Muscle layer of colon (tissue), 2 donors: Measurements from ENCODE around the gene RANBP17.
"Not testable (repeated sequence)": the region's sequence is repeated elsewhere in the genome, so short reads cannot be mapped to it uniquely, and the experiment has no call there.

Experiments
- H3K27ac ChIP-seq: one replicate; pipeline ENCODE4 v1.7.0; 2013; ENCODE audit warnings: low read depth, mild to moderate bottlenecking, low read length, moderate library complexity
- H3K27me3 ChIP-seq, 2 donors: one replicate each; pipeline ENCODE4 v1.7.0; 2013; ENCODE audit warnings: low read length in 2 of 2, mild to moderate bottlenecking in 2 of 2; ENCODE audit not compliant: insufficient read depth in 2 of 2, control insufficient read depth in 1 of 2
- H3K36me3 ChIP-seq: one replicate; pipeline ENCODE4 v1.7.0; 2013; ENCODE audit warnings: mild to moderate bottlenecking, low read length; ENCODE audit not compliant: insufficient read depth
- H3K4me1 ChIP-seq: one replicate; pipeline ENCODE4 v1.7.0; 2013; ENCODE audit warnings: mild to moderate bottlenecking, low read length; ENCODE audit not compliant: insufficient read depth
- H3K4me3 ChIP-seq, 2 donors: one replicate each; pipeline ENCODE4 v1.7.0; 2013; ENCODE audit warnings: low read length in 2 of 2, low read depth in 1 of 2, mild to moderate bottlenecking in 1 of 2, moderate library complexity in 1 of 2
- H3K9ac ChIP-seq: one replicate; pipeline ENCODE4 v1.7.0; 2013; ENCODE audit warnings: low read length
- H3K9me3 ChIP-seq: one replicate; pipeline ENCODE4 v1.7.0; 2013; ENCODE audit warnings: mild to moderate bottlenecking, low read length
- donor health status: abdominal sarcoma.
- donor health status: Adenocarcinoma of cecum.

RANBP17 gene

DNA sequence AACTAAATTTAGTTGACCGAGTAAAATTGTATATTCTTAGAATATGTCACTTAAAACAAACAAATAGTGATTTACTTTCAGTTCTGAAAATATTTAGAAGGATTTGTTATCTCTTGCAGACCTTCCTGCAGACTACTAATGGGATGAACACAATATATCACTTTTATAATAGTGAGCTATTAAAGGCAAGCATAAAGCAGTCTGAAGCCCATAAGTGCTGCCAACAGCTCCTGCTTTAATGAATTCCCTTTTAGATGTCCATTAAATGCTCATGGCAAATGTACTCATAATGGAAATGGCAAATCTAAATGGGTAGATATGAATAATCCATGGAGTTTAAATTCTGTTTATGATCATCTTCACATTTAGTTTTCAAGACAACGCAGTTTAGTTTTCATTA lies 170.2 kb downstream of the RANBP17 start:
- Histone ChIP-seq H3K4me3 (no peak overlapping the region), H3K4me1 (peaks cover 3% of the 10 kb centered on the region), H3K27ac (no peak overlapping the region), H3K9ac (no peak overlapping the region), H3K36me3 (no peaks in the 10 kb centered on the region), H3K27me3 (no peaks in the 10 kb centered on the region), H3K9me3 (no peaks in the 10 kb centered on the region)

DNA sequence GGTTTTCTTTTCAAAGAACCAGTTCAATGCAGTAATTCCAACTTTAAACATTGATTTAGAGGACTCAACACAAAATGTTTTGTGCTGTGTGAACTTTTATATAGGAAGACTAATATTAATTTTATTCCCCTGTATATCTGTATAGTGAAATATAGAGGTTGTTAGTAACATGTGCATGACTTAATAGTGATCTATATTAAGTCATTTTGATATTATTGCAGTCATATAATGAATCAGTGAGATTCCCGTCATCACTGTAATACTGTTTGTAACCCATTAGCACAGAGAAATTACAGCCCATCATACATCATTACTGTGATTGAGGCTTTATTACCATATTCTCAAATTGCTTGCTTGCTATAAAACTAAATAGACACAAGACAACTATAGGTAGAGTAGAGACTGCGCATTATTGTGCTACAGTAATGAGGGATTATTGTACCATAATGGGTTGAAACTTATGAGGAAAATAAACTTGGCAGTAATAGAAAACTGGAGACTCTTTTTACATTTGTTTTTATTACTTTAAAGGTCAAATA lies 170.7 kb downstream of the RANBP17 start:
- H3K27me3 ChIP-seq, result no peaks in the 10 kb centered on the region

DNA sequence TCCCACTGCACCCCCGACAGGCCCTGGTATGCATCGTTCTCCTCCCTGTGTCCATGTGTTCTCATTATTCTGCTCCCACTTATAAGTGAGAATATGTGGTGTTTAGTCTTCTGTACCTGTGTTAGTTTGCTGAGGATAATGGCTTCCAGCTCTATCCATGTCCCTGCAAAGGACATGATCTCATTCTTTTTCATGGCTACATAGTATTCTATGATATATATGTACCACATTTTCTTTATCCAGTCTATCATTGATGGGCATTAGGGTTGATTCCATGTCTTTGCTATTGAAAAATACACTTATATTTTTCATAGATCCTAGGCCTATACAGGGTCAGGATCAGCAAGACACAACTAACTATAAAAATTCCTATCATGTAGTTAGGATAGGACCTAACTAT lies 180.1 kb downstream of the RANBP17 start:
- H3K27me3 ChIP-seq, H3K4me3 ChIP-seq, H3K36me3 ChIP-seq, H3K9ac ChIP-seq, H3K27ac ChIP-seq, H3K9me3 ChIP-seq, H3K4me1 ChIP-seq: not testable (repeated sequence)

More for the DNA sequence above, 170.7 kb downstream of the RANBP17 start:
- Histone ChIP-seq H3K36me3 (no peaks in the 10 kb centered on the region), H3K9ac (no peak overlapping the region), H3K9me3 (no peaks in the 10 kb centered on the region), H3K4me1 (peaks cover 3% of the 10 kb centered on the region), H3K4me3 (no peak overlapping the region), H3K27ac (no peak overlapping the region)

- H3K36me3 ChIP-seq, result no peaks in the 10 kb centered on the region
- H3K27ac ChIP-seq, result no peak overlapping the region
- H3K9ac ChIP-seq, result no peak overlapping the region
- H3K4me3 ChIP-seq, result no peak overlapping the region
- no peaks in the 10 kb centered on the region for H3K27me3 ChIP-seq
- no peaks in the 10 kb centered on the region for H3K4me1 ChIP-seq
- no peaks in the 10 kb centered on the region for H3K9me3 ChIP-seq
These were observed 189.1 kb downstream of the RANBP17 start for GRCh38 chr5:171050916-171051315.

DNA sequence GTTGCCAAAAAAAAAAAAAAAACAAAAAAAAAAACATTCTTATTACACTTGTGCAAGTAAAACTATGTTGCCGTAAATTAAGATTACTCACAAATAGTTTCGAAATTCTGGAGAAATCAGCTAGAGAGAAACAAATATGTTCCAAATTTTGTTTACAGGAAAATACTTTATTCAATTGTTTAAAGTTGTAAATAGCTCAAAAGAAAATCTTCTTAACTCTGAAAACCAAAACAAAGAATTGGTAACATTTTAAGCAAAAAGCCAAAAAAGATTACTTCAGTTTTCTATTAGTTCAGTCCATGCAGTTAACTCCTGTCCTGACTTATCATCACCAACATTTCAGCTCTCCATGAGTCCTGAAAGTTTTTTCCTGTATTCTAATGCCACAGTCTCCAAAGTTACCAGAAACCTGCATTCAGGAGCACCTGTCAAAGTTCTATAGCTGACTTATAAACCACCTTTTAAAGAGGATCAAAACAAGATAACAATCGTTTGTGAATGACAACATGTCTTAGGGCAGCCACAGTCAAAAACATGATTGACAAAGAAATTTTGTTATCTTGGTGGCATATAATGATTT lies 194.1 kb downstream of the RANBP17 start:
- no peak overlapping the region for H3K27ac ChIP-seq
- H3K4me1 ChIP-seq, result no peaks in the 10 kb centered on the region
- no peak overlapping the region for H3K9ac ChIP-seq
- H3K9me3 ChIP-seq, result no peaks in the 10 kb centered on the region
- no peak overlapping the region for H3K4me3 ChIP-seq
- H3K36me3 ChIP-seq, result no peaks in the 10 kb centered on the region
- H3K27me3 ChIP-seq, result no peaks in the 10 kb centered on the region

DNA sequence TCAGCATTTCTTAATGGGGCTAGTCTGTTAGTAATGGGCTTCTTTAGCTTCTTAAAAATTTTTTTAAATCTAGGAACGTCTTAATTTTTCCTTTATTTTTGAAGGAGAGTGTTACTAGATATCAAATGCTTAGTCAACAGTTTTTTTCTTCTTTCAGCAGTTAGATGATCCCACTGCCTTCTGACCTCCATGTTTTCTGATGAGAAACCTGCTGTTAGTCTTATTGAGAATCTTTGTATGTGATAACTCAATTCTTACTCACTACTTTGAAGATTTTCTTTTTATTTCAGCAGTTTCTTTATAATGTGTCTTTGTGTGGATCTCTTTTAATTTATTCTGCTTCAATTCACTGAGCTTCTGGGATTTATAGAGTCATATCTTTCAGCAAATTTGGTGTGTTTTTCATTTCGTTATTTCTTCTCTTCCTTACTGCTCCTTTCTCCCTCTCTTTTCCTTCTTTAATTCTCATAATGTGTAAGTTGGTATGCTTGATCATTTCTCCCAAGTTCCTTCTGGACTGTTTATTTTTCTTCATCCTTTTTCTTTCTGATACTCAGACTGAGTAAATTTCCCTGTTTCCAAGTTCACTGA lies 205.8 kb downstream of the RANBP17 start:
- Histone ChIP-seq H3K27me3 (no peaks in the 10 kb centered on the region), H3K27ac (no peak overlapping the region), H3K9ac (no peak overlapping the region), H3K9me3 (peaks cover 5% of the 10 kb centered on the region), H3K4me1 (no peaks in the 10 kb centered on the region), H3K4me3 (no peak overlapping the region), H3K36me3 (no peaks in the 10 kb centered on the region)

DNA sequence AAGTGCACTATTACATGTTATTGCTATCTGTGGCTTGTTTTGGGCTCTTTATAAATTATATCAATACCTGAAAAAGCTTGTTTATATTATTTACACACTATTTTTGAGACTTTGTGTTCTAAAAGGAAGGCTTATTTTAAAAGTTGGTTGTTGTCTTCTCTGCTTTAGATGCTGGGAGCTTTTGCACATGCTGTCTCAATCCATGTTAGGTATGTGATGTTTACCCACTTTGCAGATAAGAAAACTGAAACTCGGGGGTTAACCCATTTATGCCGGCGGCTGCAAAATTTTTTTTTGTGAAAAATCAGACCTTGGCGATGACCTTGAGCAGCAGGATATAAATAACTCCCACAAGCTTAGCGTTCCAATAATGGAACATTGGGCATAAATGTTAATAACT lies 212.9 kb downstream of the RANBP17 start:
- Histone ChIP-seq H3K27ac (no peak overlapping the region), H3K4me1 (no peaks in the 10 kb centered on the region), H3K9ac (no peak overlapping the region), H3K4me3 (no peak overlapping the region), H3K9me3 (no peaks in the 10 kb centered on the region), H3K36me3 (no peaks in the 10 kb centered on the region), H3K27me3 (no peaks in the 10 kb centered on the region)

DNA sequence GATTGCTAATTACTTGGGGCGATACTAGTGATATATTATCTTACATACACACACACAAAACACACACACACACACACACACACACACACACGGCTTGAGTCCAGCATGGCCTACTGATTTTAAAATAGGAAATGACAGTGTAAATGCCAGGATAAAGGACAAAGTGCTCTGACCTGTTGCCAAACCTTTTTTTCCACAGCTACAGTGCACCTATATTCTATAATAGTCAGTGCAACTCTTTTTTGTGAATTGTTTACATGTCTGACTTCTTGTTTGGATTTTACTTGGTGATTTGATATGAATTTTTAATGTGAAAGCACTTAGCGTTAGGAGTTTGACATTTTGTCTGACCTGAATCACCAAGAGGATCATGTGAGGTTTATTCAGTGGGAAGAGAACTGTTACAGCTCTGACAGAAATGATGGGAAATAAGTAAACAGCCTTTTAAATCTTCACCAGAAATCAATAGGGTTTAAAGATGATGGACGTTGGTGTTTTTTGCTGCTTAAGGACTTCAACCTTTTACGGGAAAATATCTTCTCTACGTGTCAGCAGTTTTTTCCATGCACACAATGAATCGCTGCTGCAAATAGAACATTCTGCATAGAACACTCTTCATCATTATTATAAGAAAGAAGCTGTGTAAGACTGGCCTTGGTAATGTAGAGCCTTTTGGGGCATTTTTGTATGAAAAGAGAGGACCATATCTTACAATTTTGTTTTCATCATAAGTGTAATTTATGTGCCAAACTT lies 218.5 kb downstream of the RANBP17 start:
- H3K9ac ChIP-seq, result no peak overlapping the region
- H3K27ac ChIP-seq, result no peak overlapping the region
- no peaks in the 10 kb centered on the region for H3K36me3 ChIP-seq

DNA sequence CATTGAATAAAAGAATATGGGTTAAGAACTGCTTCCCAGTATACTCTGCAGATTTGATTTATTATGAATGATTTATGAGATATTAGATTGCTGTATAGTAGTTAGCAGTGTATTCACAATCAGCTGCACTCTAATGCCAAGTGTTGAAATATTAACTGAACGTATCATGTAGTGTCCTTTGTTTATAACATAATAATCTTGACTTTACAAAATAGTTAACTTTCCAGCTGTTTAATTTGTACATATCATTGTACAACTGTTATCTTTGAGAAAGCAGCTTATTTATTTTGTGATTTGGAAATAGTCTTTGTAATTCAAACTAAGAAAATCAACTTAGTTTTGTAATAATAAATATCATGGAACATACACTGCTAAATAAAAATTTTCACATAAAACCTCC lies 219.5 kb downstream of the RANBP17 start:
- no peaks in the 10 kb centered on the region for H3K9me3 ChIP-seq
- no peaks in the 10 kb centered on the region for H3K27me3 ChIP-seq
- no peaks in the 10 kb centered on the region for H3K4me1 ChIP-seq
- H3K36me3 ChIP-seq, result no peaks in the 10 kb centered on the region
- no peak overlapping the region for H3K9ac ChIP-seq
- H3K27ac ChIP-seq, result no peak overlapping the region
- no peak overlapping the region for H3K4me3 ChIP-seq

More for the DNA sequence above, 218.5 kb downstream of the RANBP17 start:
- Histone ChIP-seq H3K9me3 (no peaks in the 10 kb centered on the region), H3K4me1 (no peaks in the 10 kb centered on the region), H3K4me3 (no peak overlapping the region), H3K27me3 (no peaks in the 10 kb centered on the region)

DNA sequence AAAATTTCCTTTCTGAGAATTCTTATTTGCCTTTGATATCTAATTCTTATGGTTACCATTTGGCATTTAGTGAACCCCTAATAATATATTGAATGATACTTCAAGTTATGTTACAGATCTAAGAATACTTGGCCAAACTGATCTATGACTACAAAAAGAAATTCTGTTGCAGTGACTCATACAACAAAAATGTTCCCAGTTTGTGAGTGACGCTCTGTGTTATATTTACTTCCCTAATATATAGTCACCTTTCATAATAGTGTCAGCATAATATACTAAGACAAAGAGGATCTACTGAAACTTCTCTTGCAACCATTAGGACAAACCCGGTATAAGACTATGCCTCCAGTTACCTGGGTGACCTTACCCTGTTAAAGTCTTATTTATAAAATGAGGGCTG lies 230.4 kb downstream of the RANBP17 start:
- H3K9me3 ChIP-seq, result no peaks in the 10 kb centered on the region
- H3K4me1 ChIP-seq, result no peaks in the 10 kb centered on the region
- no peak overlapping the region for H3K27ac ChIP-seq
- H3K9ac ChIP-seq, result no peak overlapping the region
- H3K4me3 ChIP-seq, result no peak overlapping the region
- no peaks in the 10 kb centered on the region for H3K27me3 ChIP-seq
- no peaks in the 10 kb centered on the region for H3K36me3 ChIP-seq

DNA sequence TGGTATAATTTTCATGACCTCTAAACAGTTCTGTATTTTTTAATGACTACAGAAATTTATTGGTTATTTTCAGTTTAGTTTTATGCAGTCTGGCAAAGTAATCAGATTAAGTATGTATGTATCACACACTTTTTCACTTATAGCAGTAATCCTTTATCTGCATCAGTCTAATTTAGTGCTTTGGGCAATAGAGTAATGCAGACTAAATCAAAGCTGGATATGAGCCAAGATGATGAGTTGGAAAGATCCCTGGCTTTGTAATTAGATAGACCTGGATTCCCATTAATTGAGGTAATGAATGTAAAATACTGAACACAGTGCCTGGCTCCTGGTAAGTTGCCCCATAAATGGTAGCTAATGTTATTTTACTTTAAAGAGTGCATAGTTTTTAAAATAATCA lies 231.8 kb downstream of the RANBP17 start:
- no peaks in the 10 kb centered on the region for H3K27me3 ChIP-seq
- no peak overlapping the region for H3K27ac ChIP-seq
- H3K9ac ChIP-seq, result no peak overlapping the region
- H3K4me1 ChIP-seq, result no peaks in the 10 kb centered on the region
- H3K36me3 ChIP-seq, result no peaks in the 10 kb centered on the region
- no peak overlapping the region for H3K4me3 ChIP-seq
- no peaks in the 10 kb centered on the region for H3K9me3 ChIP-seq
